HL-60 (cell line): ENCODE data around the gene GNAQ.
A peak's percentile ranks its signal among the peaks of the same experiment; 100 is the strongest.

Experiments
- DNase-seq, 2 experiments: peaks; one replicate each; pipeline ENCODE4 v3.0.0-alpha.2; 2010 to 2020; ENCODE audit warnings: low read depth in 1 of 2, low spot score in 1 of 2
- H3K27ac ChIP-seq: fragments of 250-450 bp; sonication (Bioruptor Pico); replicated peaks from 2 replicates; pipeline ENCODE4 v1.5.1; 2020; ENCODE audit warnings: mild to moderate bottlenecking, moderate library complexity
- H3K27me3 ChIP-seq: fragments of 250-450 bp; sonication (Bioruptor Pico); 2 replicates; pipeline ENCODE4 v1.5.1; 2021; ENCODE audit warnings: mild to moderate bottlenecking, moderate library complexity; ENCODE audit not compliant: insufficient read depth, poor library complexity, severe bottlenecking
- H3K4me3 ChIP-seq: replicated peaks from 2 replicates; pipeline ENCODE4 v1.5.1; 2011; ENCODE audit warnings: mild to moderate bottlenecking, control low read depth, low read length; ENCODE audit not compliant: insufficient read depth
- GABPA ChIP-seq: IDR thresholded peaks from 2 replicates; pipeline ENCODE4 v1.6.1; 2012; ENCODE audit warnings: low read depth
- POLR2AphosphoS5 ChIP-seq: IDR thresholded peaks from 2 replicates; pipeline ENCODE4 v1.6.1; 2012; ENCODE audit warnings: low read depth
- REST ChIP-seq: IDR thresholded peaks from 2 replicates; pipeline ENCODE4 v1.6.1; 2012; ENCODE audit warnings: low read depth; ENCODE audit not compliant: insufficient replicate concordance
- SPI1 ChIP-seq: IDR thresholded peaks from 2 replicates; pipeline ENCODE4 v1.6.1; 2012; ENCODE audit warnings: low read depth, mild to moderate bottlenecking, borderline replicate concordance
- TF ChIP-seq, protein P1 (sequence below): IDR thresholded peaks from one replicate; pipeline ENCODE4 v1.5.1; 2011; ENCODE audit warnings: low read length, control low read depth, inconsistent platforms; ENCODE audit not compliant: insufficient read depth

Gene GNAQ

DNA sequence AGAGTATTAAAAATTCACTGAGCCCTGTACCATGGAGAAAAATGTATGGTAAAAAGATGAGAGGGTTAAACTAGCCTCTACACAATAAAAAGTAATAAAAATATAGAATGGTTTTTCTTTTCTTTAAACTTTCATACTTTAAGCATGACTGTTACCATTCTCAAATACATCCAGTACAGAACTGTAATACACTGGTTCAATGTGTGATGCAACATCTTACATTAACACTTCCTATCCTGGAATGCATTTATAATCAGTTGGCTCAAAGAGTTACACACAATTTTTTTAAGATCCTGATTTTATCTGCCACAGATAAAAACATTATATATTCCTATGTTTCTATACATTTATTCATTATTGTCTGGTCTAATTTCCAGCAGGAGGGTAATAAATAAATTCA, 4.7 kb downstream of the GNAQ start:
- H3K27ac ChIP-seq: no peak overlapping the region; the same call in 1 of the 2 replicates
- H3K4me3 ChIP-seq: no peak overlapping the region; the same call in 1 of the 2 replicates
- TF ChIP-seq SPI1: no peak
- TF ChIP-seq, protein P1, sequence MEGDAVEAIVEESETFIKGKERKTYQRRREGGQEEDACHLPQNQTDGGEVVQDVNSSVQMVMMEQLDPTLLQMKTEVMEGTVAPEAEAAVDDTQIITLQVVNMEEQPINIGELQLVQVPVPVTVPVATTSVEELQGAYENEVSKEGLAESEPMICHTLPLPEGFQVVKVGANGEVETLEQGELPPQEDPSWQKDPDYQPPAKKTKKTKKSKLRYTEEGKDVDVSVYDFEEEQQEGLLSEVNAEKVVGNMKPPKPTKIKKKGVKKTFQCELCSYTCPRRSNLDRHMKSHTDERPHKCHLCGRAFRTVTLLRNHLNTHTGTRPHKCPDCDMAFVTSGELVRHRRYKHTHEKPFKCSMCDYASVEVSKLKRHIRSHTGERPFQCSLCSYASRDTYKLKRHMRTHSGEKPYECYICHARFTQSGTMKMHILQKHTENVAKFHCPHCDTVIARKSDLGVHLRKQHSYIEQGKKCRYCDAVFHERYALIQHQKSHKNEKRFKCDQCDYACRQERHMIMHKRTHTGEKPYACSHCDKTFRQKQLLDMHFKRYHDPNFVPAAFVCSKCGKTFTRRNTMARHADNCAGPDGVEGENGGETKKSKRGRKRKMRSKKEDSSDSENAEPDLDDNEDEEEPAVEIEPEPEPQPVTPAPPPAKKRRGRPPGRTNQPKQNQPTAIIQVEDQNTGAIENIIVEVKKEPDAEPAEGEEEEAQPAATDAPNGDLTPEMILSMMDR: no peak
- no peak for TF ChIP-seq GABPA
- no peak for TF ChIP-seq POLR2AphosphoS5
- TF ChIP-seq REST: no peak
- H3K27me3 ChIP-seq: no peaks in the 10 kb centered on the region
- DNase-seq: no peak

- DNase-seq: no peak
- no peak overlapping the region for H3K27ac ChIP-seq
- TF ChIP-seq GABPA (no peak), SPI1 (0 out of 2 replicates have a peak, but pooled peaks have one; percentile 14)
- H3K27me3 ChIP-seq: no peaks in the 10 kb centered on the region
- no peak overlapping the region for H3K4me3 ChIP-seq
Measured at GRCh38 chr9:78026416-78026815, 5.2 kb downstream of the GNAQ start.

- no peaks in the 10 kb centered on the region for H3K27me3 ChIP-seq
- no peak overlapping the region for H3K4me3 ChIP-seq
- TF ChIP-seq REST (no peak), POLR2AphosphoS5 (no peak)
- H3K27ac ChIP-seq: no peak overlapping the region
- no peak for DNase-seq
Measured at GRCh38 chr9:78025186-78025585, 6.4 kb downstream of the GNAQ start.

- Histone ChIP-seq H3K27me3 (no peaks in the 10 kb centered on the region), H3K27ac (peak overlapping the region; percentile 39), H3K4me3 (no peak overlapping the region)
- DNase-seq: peak; percentile 88 to 90
- TF ChIP-seq SPI1: peak; percentile 93
- TF ChIP-seq, protein P1: no peak
- peak; percentile 60; the same call in 1 of the 2 replicates for TF ChIP-seq POLR2AphosphoS5
- no peak for TF ChIP-seq GABPA
- no peak for TF ChIP-seq REST
Measured at GRCh38 chr9:78023003-78023741, 8.4 kb downstream of the GNAQ start.
